LNCAP (cell line): ENCODE results near the gene CHST3.

Experiments used
- TF ChIP-seq, protein P1 (sequence below): fragments of 450-650 bp; IDR thresholded peaks from 2 replicates; pipeline ENCODE4 v1.5.1; 2017; ENCODE audit warnings: mild to moderate bottlenecking

CHST3 gene

GRCh38 chr10:72002354-72003295 is 38.4 kb downstream of the CHST3 start:
- TF ChIP-seq, protein P1, sequence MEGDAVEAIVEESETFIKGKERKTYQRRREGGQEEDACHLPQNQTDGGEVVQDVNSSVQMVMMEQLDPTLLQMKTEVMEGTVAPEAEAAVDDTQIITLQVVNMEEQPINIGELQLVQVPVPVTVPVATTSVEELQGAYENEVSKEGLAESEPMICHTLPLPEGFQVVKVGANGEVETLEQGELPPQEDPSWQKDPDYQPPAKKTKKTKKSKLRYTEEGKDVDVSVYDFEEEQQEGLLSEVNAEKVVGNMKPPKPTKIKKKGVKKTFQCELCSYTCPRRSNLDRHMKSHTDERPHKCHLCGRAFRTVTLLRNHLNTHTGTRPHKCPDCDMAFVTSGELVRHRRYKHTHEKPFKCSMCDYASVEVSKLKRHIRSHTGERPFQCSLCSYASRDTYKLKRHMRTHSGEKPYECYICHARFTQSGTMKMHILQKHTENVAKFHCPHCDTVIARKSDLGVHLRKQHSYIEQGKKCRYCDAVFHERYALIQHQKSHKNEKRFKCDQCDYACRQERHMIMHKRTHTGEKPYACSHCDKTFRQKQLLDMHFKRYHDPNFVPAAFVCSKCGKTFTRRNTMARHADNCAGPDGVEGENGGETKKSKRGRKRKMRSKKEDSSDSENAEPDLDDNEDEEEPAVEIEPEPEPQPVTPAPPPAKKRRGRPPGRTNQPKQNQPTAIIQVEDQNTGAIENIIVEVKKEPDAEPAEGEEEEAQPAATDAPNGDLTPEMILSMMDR = no peak

DNA sequence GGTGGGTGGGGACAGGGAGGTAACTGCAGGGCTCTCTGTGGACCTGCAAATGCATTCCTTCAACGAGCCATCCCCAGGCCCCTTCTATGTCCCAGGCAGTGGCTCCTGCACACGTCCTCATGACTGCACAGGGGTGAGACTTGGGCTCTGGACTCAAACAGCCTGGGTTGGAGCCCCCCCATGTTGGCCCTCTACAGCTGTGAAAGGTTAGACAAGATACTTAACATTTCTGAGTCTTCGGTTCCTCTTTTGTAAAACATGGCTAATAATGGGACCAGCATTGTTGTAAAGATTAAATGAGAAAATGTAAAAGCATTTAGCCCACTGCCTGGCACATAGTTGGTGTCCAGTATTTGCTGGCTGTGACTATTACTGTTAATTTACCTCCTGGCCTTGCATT is 41.8 kb downstream of the CHST3 start:
- TF ChIP-seq, protein P1 = no peak

- TF ChIP-seq, protein P1 = no peak
Measured at GRCh38 chr10:72007246-72007892, 43.2 kb downstream of the CHST3 start.

DNA sequence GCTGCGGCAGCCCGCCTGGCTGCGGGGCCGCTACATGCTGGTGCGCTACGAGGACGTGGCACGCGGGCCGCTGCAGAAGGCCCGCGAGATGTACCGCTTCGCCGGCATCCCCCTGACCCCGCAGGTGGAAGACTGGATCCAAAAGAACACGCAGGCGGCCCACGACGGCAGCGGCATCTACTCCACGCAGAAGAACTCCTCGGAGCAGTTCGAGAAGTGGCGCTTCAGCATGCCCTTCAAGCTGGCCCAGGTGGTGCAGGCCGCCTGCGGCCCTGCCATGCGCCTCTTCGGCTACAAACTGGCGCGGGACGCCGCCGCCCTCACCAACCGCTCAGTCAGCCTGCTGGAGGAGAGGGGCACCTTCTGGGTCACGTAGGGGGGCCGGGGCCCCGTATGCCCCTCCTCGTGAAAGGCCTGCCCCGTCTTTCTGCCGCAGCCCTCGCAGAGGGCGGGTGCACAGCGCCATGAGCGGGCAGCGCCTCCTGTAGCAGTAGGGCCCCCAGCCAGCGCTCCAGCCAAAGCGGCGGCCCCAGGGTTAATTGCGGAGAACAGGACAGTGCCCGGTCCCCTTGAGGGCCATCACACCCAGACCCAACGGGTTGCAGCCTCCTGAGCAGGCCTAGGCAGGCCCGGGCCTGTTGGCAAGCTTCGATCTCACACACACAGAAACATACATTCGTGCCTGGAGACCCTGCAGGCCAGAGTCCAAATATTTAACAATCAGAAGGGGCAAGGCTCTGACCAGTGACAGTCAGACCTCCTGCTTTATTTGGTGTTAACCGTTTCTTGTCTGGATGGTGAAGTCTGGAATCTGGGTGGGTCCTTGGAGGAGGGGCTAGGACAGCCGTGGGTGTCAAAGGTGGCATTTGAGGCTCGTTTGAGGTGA is 44.1 kb downstream of the CHST3 start:
- TF ChIP-seq, protein P1 = no peak

- TF ChIP-seq, protein P1 = no peak
Measured at GRCh38 chr10:72009051-72009424, 44.8 kb downstream of the CHST3 start.

GRCh38 chr10:72009425-72010081 is 45.4 kb downstream of the CHST3 start:
- TF ChIP-seq, protein P1 = no peak
